ENCODE data around the gene WWC2.
"Not testable (repeated sequence)": the region's sequence is repeated elsewhere in the genome, so short reads cannot be mapped to it uniquely, and the experiment has no call there.

WWC2 gene

GRCh38 chr4:183299464-183299863, 200.4 kb downstream of the WWC2 start:
- no peak for DNase-seq (ENCODE audit: low read depth in 3 of 3)

DNA sequence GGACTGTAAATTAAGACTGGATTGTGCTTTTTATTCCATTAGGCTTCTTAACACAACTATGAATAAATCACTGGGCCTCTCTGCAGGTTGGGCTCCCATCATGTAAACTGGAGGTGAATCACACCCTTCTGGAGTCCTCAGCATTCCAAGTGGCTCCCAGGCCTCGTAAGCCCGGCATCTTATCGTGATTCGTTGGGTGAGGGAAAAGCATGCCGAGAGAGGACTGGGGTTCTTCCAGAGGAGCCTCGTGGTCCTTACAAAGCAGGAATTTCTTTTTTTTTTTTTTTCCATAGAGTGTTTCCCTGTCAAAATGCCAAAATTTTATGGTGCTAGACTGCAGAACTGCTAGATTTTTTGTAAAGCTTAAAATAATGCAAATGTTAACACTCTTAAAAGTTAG, 201.0 kb downstream of the WWC2 start:
- DNase-seq (ENCODE audit: low read depth in 3 of 3): no peak

DNA sequence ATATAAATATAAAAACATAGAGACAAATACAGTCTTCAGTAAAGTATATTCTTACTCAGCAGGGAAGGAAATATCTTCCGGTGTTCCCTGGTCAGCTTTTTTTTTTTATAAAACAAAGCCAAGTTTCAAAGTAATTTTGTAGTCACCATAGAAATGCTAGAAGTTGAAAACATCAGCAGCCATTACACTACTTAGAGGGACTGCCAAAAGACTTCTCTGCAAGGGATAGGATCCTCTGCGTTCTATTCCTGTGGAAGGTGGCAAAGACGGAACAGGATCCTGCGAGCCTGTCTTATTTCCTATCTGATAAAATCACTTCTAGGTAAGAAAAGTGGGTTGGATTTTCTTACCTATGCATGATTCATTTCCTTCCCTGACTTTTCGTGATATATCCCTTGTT, 201.6 kb downstream of the WWC2 start:
- no peak for DNase-seq (ENCODE audit: low read depth in 3 of 3)

- no peak for DNase-seq (ENCODE audit: low read depth in 3 of 3)
These were observed 204.2 kb downstream of the WWC2 start for GRCh38 chr4:183303301-183303700.

GRCh38 chr4:183304067-183304466, 205.0 kb downstream of the WWC2 start:
- DNase-seq (ENCODE audit: low read depth in 3 of 3): no peak

DNA sequence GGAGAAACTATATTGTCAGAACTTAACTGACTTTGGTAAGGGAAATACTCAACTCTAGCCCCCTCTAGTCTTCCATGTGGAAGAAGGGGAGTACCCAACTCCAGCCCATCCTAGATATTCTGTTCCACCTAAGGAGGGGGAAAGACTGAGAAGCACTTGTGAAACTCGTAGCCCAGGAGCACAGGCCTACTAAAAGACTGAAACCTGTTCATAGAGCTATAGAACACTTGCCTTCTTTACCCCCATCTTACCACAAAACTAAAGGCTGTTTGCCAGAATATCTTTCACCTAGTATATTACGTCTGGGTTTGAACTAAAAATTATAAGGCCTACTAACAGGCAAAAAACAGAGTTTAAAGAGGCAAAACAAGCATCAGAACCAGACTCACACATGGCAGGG, 205.5 kb downstream of the WWC2 start:
- DNase-seq (ENCODE audit: low read depth in 3 of 3): no peak

GRCh38 chr4:183306811-183307210, 207.8 kb downstream of the WWC2 start:
- no peak for DNase-seq (ENCODE audit: low read depth in 3 of 3)

GRCh38 chr4:183312841-183313240, 213.8 kb downstream of the WWC2 start:
- no peak for DNase-seq (ENCODE audit: low read depth in 3 of 3)

DNA sequence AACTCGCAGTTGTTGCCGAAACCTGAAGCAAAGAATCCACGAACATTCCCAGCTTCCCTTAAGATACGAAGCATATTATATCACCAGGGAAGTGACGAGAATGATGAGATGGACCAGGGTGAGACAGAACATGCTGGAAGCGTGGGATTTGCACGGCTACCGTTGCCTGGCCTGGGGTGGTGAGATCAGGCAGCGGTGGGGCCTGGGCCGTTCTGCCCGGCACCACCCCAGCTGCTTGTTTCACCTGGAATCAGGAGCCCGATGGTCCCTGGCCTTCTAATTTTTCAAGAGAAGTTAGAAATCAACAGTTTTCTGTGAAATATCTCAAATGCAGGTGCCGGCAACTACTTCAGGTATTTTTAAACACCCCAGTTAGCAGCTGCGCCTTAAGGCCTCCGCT, 215.3 kb downstream of the WWC2 start:
- DNase-seq (ENCODE audit: low read depth in 3 of 3): no peak

- DNase-seq (ENCODE audit: low read depth in 3 of 3): no peak
These were observed 215.7 kb downstream of the WWC2 start for GRCh38 chr4:183314806-183315205.

GRCh38 chr4:183318656-183319055, 219.6 kb downstream of the WWC2 start:
- DNase-seq (ENCODE audit: low read depth in 3 of 3): no peak

DNA sequence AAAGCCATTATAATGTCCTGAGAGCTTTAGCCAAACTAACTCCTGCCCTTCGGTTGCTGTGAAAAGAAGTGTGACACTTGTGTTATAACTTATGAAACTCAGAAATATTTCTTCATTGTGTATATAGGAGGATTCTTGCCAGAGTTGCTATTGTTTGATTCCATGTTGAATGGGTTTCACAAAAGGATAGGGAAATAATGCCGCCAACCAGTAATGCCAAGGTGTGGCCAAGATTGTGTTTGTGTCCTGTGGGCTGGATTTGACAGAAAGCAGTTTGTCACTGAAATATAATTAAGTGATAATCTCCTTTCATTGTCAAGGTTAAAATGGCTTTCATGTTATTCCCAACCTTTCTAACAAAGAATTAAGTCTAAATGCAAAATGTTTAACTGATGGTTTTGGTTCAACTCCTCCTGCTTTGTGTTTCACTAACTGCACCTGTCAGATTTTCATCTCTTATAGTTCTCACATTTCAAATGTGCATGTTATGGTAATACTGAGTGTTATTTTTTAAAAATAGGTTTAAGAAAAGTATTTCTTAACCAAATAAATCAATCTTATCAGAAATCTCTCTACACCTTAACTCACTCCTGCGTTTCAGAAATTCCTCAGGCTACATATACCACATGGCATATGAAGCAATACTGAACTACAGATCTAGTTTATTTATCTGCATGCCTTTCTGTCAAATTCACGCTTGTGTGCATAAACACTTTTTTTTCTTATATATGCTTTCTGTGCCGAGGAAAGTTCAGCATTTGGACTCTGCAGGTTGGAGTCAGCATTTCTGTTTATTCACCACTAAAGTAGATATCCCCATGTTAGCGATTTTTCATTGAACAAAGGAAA, 221.4 kb downstream of the WWC2 start, which contains the start of gene CLDN22:
TSS of gene CLDN22 (minus strand) at position 66 of the 849 bp plus-strand sequence. CDS start at position 8, 58 bp downstream.
- DNase-seq (ENCODE audit: low read depth in 3 of 3): no peak

GRCh38 chr4:183321079-183321478, 222.0 kb downstream of the WWC2 start:
- no peak for DNase-seq (ENCODE audit: low read depth in 3 of 3)

- DNase-seq (ENCODE audit: low read depth in 3 of 3): no peak
These were observed 222.5 kb downstream of the WWC2 start for GRCh38 chr4:183321516-183321915.

DNA sequence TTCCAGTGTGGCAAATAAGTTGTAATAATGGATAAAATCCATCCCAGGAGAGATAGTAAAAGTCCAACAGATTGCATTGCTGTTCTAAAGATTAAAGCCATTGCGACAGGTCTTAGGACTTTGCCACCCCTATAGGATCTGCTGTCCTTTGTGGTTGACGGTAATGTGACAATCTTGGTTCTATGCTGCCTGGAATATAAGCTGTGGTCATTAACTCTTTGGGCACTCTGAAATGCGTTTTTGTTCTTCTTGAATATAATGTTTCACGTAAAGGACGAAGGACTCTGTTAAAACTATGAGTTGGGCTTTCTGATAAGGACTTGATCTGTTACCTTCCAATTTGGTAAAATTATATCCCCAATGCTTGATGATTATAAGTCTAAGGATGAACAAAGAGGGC, 223.3 kb downstream of the WWC2 start, which contains the start of gene CLDN24:
TSS of gene CLDN24 (minus strand) at position 101 of the 400 bp plus-strand sequence. CDS start at position 101, 0 bp downstream.
- DNase-seq (ENCODE audit: low read depth in 3 of 3): no peak

- DNase-seq (ENCODE audit: low read depth in 3 of 3): no peak
These were observed 224.2 kb downstream of the WWC2 start for GRCh38 chr4:183323295-183323694.

DNA sequence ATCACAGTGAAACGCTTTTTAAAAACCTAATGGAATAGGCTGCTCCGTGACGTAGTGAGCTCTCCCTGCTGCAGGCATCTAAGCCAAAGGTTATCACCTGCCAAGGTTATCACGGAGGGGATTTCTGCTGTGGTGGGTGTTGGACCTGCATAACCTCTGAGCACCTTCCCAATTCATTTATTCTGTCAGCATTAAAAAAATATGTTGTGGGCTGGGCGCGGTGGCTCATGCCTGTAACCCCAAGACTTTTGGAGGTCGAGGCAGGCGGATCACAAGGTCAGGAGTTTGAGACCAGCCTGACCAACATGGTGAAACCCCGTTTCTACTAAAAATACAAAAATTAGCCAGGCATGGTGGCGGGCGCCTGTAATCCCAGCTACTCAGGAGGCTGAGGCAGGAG, 225.0 kb downstream of the WWC2 start:
- not testable (repeated sequence) for DNase-seq (ENCODE audit: low read depth in 3 of 3)

GRCh38 chr4:183324619-183325018, 225.6 kb downstream of the WWC2 start:
- DNase-seq (ENCODE audit: low read depth in 3 of 3): no peak

GRCh38 chr4:183326387-183326786, 227.3 kb downstream of the WWC2 start:
- not testable (repeated sequence) for DNase-seq (ENCODE audit: low read depth in 3 of 3)

- no peak for DNase-seq (ENCODE audit: low read depth in 3 of 3)
These were observed 227.8 kb downstream of the WWC2 start for GRCh38 chr4:183326853-183327252.

- no peak for DNase-seq (ENCODE audit: low read depth in 3 of 3)
These were observed 228.8 kb downstream of the WWC2 start for GRCh38 chr4:183327827-183328226.

DNA sequence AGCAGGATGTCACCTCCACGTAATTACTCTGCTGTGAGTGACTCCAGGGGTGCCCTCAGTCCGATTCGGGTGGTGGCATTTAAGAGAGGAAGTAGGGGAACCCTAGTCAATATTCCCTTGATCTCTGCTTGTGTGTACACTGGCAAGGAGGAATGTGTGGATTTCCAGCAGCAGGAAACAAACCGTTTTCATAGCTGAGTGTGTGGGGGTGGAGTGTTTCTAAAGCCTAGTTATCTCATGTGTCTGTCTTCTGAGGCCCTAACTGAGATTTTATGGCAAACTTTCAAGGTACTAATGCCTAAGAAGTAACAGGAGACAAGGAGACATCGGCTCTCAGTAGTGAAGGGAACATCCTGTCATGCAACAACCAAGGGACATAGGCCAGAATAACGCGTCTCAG, 229.8 kb downstream of the WWC2 start:
- DNase-seq (ENCODE audit: low read depth in 3 of 3): no peak

DNA sequence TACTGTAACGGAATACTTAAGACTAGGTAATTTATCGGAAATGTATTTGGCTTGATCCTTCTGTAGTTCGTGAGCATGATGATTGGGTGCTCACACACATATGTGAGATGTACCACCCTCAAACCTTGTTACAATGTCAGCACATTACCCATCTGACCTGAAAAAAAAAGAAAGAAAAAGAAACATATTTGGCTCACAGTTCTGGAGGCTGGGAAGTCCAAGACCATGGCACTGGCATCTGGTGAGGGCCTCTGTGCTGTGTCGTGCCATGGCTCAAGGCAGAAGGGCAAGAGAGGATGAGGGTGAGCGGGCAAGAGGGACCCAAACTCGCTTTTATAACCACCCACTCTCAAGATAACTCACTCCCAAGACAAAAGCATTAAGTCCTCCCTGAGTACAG, 230.2 kb downstream of the WWC2 start:
- no peak for DNase-seq (ENCODE audit: low read depth in 3 of 3)

Measured in stimulated activated CD4-positive, alpha-beta T cell treated with anti-CD3 and anti-CD28 coated beads, TNF-alpha, amount 100 ng/mL, for 48 hours (primary cell).